Fibroblast of pulmonary artery (primary cell): ENCODE measurements around the gene OR4C11.

Experiments
- DNase-seq: peaks from one replicate; pipeline ENCODE4 v3.0.0-alpha.2; 2010; ENCODE audit warnings: low read depth
- H3K4me3 ChIP-seq: replicated peaks from 2 replicates; pipeline ENCODE4 v1.5.1; 2011; ENCODE audit warnings: low read depth, mild to moderate bottlenecking, control low read depth, low read length, moderate library complexity
- TF ChIP-seq, protein P1 (sequence below): IDR thresholded peaks from 2 replicates; pipeline ENCODE4 v1.5.1; 2011; ENCODE audit warnings: mild to moderate bottlenecking, control low read depth, low read length, inconsistent platforms; ENCODE audit errors: missing control alignments

OR4C11 gene, protein sequence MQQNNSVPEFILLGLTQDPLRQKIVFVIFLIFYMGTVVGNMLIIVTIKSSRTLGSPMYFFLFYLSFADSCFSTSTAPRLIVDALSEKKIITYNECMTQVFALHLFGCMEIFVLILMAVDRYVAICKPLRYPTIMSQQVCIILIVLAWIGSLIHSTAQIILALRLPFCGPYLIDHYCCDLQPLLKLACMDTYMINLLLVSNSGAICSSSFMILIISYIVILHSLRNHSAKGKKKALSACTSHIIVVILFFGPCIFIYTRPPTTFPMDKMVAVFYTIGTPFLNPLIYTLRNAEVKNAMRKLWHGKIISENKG

DNA sequence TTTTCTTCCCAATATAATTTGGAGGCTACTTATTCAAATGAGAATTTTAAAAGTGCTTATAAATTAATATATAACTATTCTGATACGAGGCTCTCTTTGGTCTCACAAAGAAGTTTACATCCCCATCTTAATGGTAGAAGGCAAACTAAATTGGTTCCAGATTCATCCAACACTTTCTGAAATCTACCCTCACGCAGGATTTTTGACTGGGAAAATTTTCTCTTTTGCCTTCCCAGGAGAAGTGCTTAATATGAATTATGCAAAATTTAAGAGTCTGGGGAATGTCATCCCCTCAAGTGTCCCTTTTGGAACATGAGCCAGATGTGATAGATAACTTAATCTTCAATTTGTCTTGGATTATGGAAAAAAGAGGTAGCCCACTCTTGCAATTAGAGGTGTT, at the start of gene OR4C11:
OR4C11 (minus strand) TSS at position 101 of the 400 bp plus-strand sequence. CDS start 3,272 bp downstream, outside the sequence.
- H3K4me3 ChIP-seq: no peak within 1 kb of the TSS
- no peak for DNase-seq
- TF ChIP-seq, protein P1, sequence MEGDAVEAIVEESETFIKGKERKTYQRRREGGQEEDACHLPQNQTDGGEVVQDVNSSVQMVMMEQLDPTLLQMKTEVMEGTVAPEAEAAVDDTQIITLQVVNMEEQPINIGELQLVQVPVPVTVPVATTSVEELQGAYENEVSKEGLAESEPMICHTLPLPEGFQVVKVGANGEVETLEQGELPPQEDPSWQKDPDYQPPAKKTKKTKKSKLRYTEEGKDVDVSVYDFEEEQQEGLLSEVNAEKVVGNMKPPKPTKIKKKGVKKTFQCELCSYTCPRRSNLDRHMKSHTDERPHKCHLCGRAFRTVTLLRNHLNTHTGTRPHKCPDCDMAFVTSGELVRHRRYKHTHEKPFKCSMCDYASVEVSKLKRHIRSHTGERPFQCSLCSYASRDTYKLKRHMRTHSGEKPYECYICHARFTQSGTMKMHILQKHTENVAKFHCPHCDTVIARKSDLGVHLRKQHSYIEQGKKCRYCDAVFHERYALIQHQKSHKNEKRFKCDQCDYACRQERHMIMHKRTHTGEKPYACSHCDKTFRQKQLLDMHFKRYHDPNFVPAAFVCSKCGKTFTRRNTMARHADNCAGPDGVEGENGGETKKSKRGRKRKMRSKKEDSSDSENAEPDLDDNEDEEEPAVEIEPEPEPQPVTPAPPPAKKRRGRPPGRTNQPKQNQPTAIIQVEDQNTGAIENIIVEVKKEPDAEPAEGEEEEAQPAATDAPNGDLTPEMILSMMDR: no peak

DNA sequence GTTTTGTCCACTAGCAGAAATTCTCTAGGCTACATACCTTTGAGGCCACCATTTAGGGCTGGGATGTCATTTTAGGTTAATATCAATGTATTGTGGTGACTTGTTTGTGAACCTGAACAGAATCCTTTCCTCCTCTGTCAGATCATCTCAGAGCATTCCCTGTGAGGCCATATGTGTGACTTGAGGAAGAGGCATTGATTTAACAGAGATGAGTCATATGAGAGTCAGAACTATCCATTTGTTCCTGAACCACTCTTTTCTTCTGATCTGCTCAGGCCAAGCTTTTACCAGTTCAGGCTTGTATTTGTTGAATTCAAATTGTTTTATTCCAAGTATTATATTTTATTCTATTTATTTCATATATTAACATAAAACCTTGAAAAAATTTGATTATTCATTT, 47.7 kb upstream of the OR4C11 start:
- no peak overlapping the region for H3K4me3 ChIP-seq

DNA sequence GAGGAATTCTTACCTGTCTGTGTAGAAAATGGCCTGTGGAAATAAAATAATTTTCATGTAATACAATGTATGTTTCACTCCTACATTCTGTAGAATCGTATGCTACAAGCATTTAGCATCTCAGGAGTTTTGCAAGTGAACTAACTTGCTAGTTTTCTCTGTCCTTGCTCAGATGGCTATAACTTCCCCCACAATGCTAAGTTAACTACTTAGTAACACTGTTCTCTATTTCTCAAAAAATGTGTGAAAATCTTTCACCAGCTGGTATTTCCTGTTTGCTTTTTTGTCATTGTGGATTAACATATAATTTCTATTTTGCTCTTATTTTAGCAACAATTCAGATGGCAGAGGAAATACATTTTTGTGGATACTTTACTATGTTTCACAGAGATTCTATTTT, 45.1 kb upstream of the OR4C11 start:
- TF ChIP-seq, protein P1: no peak
- DNase-seq: no peak
- H3K4me3 ChIP-seq: no peak overlapping the region

More for the DNA sequence above, 47.7 kb upstream of the OR4C11 start:
- DNase-seq: no peak
- TF ChIP-seq, protein P1: no peak

DNA sequence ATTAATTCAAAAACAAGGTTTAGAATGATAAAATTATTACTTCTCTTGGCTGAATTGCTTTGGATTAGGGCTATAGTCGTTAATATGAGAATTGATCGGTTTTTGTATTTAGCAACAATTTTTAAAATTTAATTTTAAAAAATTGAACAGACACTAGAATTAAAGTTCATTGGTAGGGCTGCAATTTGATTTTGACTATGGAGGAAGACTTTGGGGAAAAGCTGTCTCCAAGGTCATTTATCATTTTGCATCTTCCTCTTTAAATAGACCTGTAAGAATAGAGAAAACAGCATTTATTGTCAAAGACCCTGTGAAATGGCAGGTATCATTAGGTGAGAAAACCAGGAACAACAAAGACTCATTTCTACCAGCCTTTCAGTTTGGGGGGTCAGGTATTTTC, 40.6 kb upstream of the OR4C11 start, which contains the start of gene OR4S2:
OR4S2 (plus strand) TSS at position 301 of the 400 bp plus-strand sequence. CDS start 2,577 bp downstream, outside the sequence.
- no peak within 1 kb of the TSS for H3K4me3 ChIP-seq
- TF ChIP-seq, protein P1: no peak

DNA sequence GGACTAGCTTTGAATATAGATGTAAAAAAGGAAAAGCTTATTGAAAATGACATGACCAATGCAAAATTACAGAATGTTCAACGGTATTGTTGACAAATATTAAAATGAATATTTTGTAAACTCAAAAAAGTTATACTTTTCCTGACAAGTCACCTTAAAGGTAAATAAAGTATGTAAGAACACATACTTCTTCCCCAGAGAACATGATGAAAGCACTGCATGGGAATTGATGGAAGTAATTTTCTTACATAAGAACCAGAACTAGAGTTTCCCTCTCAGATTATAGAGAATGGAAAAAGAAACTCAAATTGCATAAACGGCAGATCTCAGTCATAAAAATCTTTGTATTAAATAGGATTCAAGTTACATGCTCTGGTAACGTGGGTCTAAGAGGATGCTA, 27.4 kb upstream of the OR4C11 start, which contains the start of gene OR4P4:
OR4P4 (plus strand) TSS at position 301 of the 400 bp plus-strand sequence.
- TF ChIP-seq, protein P1: no peak
- no peak within 1 kb of the TSS for H3K4me3 ChIP-seq
- DNase-seq: no peak

More for the DNA sequence above, 40.6 kb upstream of the OR4C11 start, which contains the start of gene OR4S2:
- DNase-seq: no peak

DNA sequence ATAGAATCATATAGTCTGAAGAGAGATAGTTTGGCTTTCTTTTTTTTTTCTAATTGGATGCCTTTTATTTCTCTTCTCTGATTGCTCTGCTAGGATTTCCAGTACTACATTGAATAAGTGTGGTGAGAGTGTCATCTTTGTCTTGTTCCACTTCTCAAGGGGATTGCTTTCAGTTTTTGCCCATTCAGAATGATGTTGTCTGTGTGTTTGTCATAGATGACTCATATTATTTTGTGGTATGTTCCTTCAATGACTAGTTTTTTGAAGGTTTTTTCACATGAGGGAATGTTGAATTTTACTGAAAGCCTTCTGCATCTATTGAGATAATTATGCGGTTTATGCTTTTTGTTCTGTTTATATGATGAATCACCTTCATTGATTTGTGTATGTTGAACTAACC, 17.1 kb upstream of the OR4C11 start:
- TF ChIP-seq, protein P1: no peak
- H3K4me3 ChIP-seq: no peak overlapping the region
- DNase-seq: no peak
